ENCODE results near the gene TACC3. TPM values are rescaled to one million over a fixed set of nuclear protein-coding genes. Genes with fewer than 3 reads are reported as not detected.

The TACC3 gene
- total RNA-seq, 1 donor from 2014 or later: 3.7 TPM

GRCh38 chr4:1714303-1715001 is 6.9 kb upstream of the TACC3 start:
- Histone ChIP-seq H3K9me3 (ENCODE audit: control insufficient read depth in 3 of 3, low read length in 3 of 3) (no peaks in the 10 kb centered on the region), H3K4me3 (ENCODE audit: low read length in 3 of 3) (no peak overlapping the region), H3K36me3 (ENCODE audit: control insufficient read depth in 3 of 3, insufficient read depth in 3 of 3, low read length in 3 of 3) (peaks cover 11 to 22% (median 17%) of the 10 kb centered on the region in 3 donors), H3K27me3 (ENCODE audit: control insufficient read depth in 3 of 3, insufficient read depth in 3 of 3, low read length in 3 of 3) (no peaks in the 10 kb centered on the region), H3K4me1 (ENCODE audit: control insufficient read depth in 3 of 3, insufficient read depth in 3 of 3, low read length in 3 of 3) (peaks cover 33 to 67% (median 52%) of the 10 kb centered on the region in 3 donors), H3K27ac (ENCODE audit: low read depth, low read length) (no peak overlapping the region), H3K9ac (ENCODE audit: low read depth in 1 of 3, low read length in 3 of 3) (peak overlapping the region in 1 of 3 donors; percentile 41)

- no peaks in the 10 kb centered on the region for H3K27me3 ChIP-seq (ENCODE audit: control insufficient read depth in 3 of 3, insufficient read depth in 3 of 3, low read length in 3 of 3)
- H3K9ac ChIP-seq (ENCODE audit: low read depth in 1 of 3, low read length in 3 of 3): peak overlapping the region in 1 of 3 donors; percentile 41
- H3K36me3 ChIP-seq (ENCODE audit: control insufficient read depth in 3 of 3, insufficient read depth in 3 of 3, low read length in 3 of 3): peaks cover 11 to 22% (median 17%) of the 10 kb centered on the region in 3 donors
- H3K27ac ChIP-seq (ENCODE audit: low read depth, low read length): peak overlapping the region; percentile 23
- no peaks in the 10 kb centered on the region for H3K9me3 ChIP-seq (ENCODE audit: control insufficient read depth in 3 of 3, low read length in 3 of 3)
- no peak overlapping the region for H3K4me3 ChIP-seq (ENCODE audit: low read length in 3 of 3)
- H3K4me1 ChIP-seq (ENCODE audit: control insufficient read depth in 3 of 3, insufficient read depth in 3 of 3, low read length in 3 of 3): peaks cover 40 to 72% (median 56%) of the 10 kb centered on the region in 3 donors
These were observed 6.1 kb upstream of the TACC3 start for GRCh38 chr4:1715002-1715758.

GRCh38 chr4:1716065-1716945 is 5.0 kb upstream of the TACC3 start:
- Histone ChIP-seq H3K27me3 (ENCODE audit: control insufficient read depth in 3 of 3, insufficient read depth in 3 of 3, low read length in 3 of 3) (no peaks in the 10 kb centered on the region), H3K27ac (ENCODE audit: low read depth, low read length) (no peak overlapping the region), H3K4me3 (ENCODE audit: low read length in 3 of 3) (no peak overlapping the region), H3K9ac (ENCODE audit: low read depth in 1 of 3, low read length in 3 of 3) (peak overlapping the region in 1 of 3 donors; percentile 8), H3K36me3 (ENCODE audit: control insufficient read depth in 3 of 3, insufficient read depth in 3 of 3, low read length in 3 of 3) (peaks cover 11 to 22% (median 17%) of the 10 kb centered on the region in 3 donors), H3K4me1 (ENCODE audit: control insufficient read depth in 3 of 3, insufficient read depth in 3 of 3, low read length in 3 of 3) (peaks cover 37 to 71% (median 51%) of the 10 kb centered on the region in 3 donors), H3K9me3 (ENCODE audit: control insufficient read depth in 3 of 3, low read length in 3 of 3) (no peaks in the 10 kb centered on the region)

GRCh38 chr4:1717129-1718094 is 3.9 kb upstream of the TACC3 start:
- Histone ChIP-seq H3K4me3 (ENCODE audit: low read length in 3 of 3) (no peak overlapping the region), H3K4me1 (ENCODE audit: control insufficient read depth in 3 of 3, insufficient read depth in 3 of 3, low read length in 3 of 3) (peaks cover 43 to 75% (median 58%) of the 10 kb centered on the region in 3 donors), H3K36me3 (ENCODE audit: control insufficient read depth in 3 of 3, insufficient read depth in 3 of 3, low read length in 3 of 3) (peaks cover 11 to 22% (median 17%) of the 10 kb centered on the region in 3 donors), H3K27ac (ENCODE audit: low read depth, low read length) (no peak overlapping the region), H3K27me3 (ENCODE audit: control insufficient read depth in 3 of 3, insufficient read depth in 3 of 3, low read length in 3 of 3) (no peaks in the 10 kb centered on the region), H3K9me3 (ENCODE audit: control insufficient read depth in 3 of 3, low read length in 3 of 3) (no peaks in the 10 kb centered on the region), H3K9ac (ENCODE audit: low read depth in 1 of 3, low read length in 3 of 3) (peak overlapping the region in 1 of 3 donors; percentile 60)

GRCh38 chr4:1718095-1718850 is 3.0 kb upstream of the TACC3 start:
- Histone ChIP-seq H3K9me3 (ENCODE audit: control insufficient read depth in 3 of 3, low read length in 3 of 3) (no peaks in the 10 kb centered on the region), H3K36me3 (ENCODE audit: control insufficient read depth in 3 of 3, insufficient read depth in 3 of 3, low read length in 3 of 3) (peaks cover 11 to 22% (median 17%) of the 10 kb centered on the region in 3 donors), H3K9ac (ENCODE audit: low read depth in 1 of 3, low read length in 3 of 3) (peak overlapping the region in 2 of 3 donors; percentile 45 to 60), H3K27me3 (ENCODE audit: control insufficient read depth in 3 of 3, insufficient read depth in 3 of 3, low read length in 3 of 3) (no peaks in the 10 kb centered on the region), H3K4me3 (ENCODE audit: low read length in 3 of 3) (peak overlapping the region in 1 of 3 donors; percentile 22), H3K27ac (ENCODE audit: low read depth, low read length) (no peak overlapping the region), H3K4me1 (ENCODE audit: control insufficient read depth in 3 of 3, insufficient read depth in 3 of 3, low read length in 3 of 3) (peaks cover 40 to 70% (median 52%) of the 10 kb centered on the region in 3 donors)

GRCh38 chr4:1720163-1720983 is 948 bp upstream of the TACC3 start:
- H3K27me3 ChIP-seq (ENCODE audit: control insufficient read depth in 3 of 3, insufficient read depth in 3 of 3, low read length in 3 of 3): no peaks in the 10 kb centered on the region
- peak overlapping the region; percentile 86 for H3K27ac ChIP-seq (ENCODE audit: low read depth, low read length)
- H3K9ac ChIP-seq (ENCODE audit: low read depth in 1 of 3, low read length in 3 of 3): peak overlapping the region; percentile 91 to 95 (median 95)
- H3K9me3 ChIP-seq (ENCODE audit: control insufficient read depth in 3 of 3, low read length in 3 of 3): no peaks in the 10 kb centered on the region
- H3K4me3 ChIP-seq (ENCODE audit: low read length in 3 of 3): peak overlapping the region; percentile 88 to 97 (median 97)
- peaks cover 11 to 27% (median 17%) of the 10 kb centered on the region in 3 donors for H3K36me3 ChIP-seq (ENCODE audit: control insufficient read depth in 3 of 3, insufficient read depth in 3 of 3, low read length in 3 of 3)
- peaks cover 35 to 55% (median 40%) of the 10 kb centered on the region in 3 donors for H3K4me1 ChIP-seq (ENCODE audit: control insufficient read depth in 3 of 3, insufficient read depth in 3 of 3, low read length in 3 of 3)

GRCh38 chr4:1721666-1722550 is 587 bp downstream of the TACC3 start:
- H3K4me1 ChIP-seq (ENCODE audit: control insufficient read depth in 3 of 3, insufficient read depth in 3 of 3, low read length in 3 of 3): peaks cover 38 to 56% (median 38%) of the 10 kb centered on the region in 3 donors
- H3K27ac ChIP-seq (ENCODE audit: low read depth, low read length): peak overlapping the region; percentile 26
- H3K9me3 ChIP-seq (ENCODE audit: control insufficient read depth in 3 of 3, low read length in 3 of 3): no peaks in the 10 kb centered on the region
- peaks cover 9 to 22% (median 13%) of the 10 kb centered on the region in 3 donors for H3K36me3 ChIP-seq (ENCODE audit: control insufficient read depth in 3 of 3, insufficient read depth in 3 of 3, low read length in 3 of 3)
- H3K4me3 ChIP-seq (ENCODE audit: low read length in 3 of 3): peak overlapping the region in 2 of 3 donors; percentile 45 to 46
- H3K27me3 ChIP-seq (ENCODE audit: control insufficient read depth in 3 of 3, insufficient read depth in 3 of 3, low read length in 3 of 3): no peaks in the 10 kb centered on the region
- H3K9ac ChIP-seq (ENCODE audit: low read depth in 1 of 3, low read length in 3 of 3): peak overlapping the region in 1 of 3 donors; percentile 33
